Glutamatergic neuron (in vitro differentiated cells): ENCODE data around the gene GNB1. TPM values are rescaled to one million over a fixed set of nuclear protein-coding genes. Genes with fewer than 3 reads are reported as not detected.

Experiments used
- DNase-seq: peaks from one replicate; pipeline ENCODE4 v3.0.0; 2022
- H3K27ac Mint-ChIP-seq: one replicate; pipeline ENCODE4 v1.8.0; 2020; ENCODE audit warnings: mild to moderate bottlenecking, mixed read lengths, inconsistent platforms; ENCODE audit not compliant: unreplicated experiment
- H3K27me3 Mint-ChIP-seq: one replicate; pipeline ENCODE4 v1.8.0; 2020; ENCODE audit warnings: mild to moderate bottlenecking, moderate library complexity, mixed read lengths, inconsistent platforms; ENCODE audit not compliant: unreplicated experiment
- H3K36me3 Mint-ChIP-seq: one replicate; pipeline ENCODE4 v1.8.0; 2020; ENCODE audit warnings: mild to moderate bottlenecking, mixed read lengths, inconsistent platforms; ENCODE audit not compliant: unreplicated experiment
- H3K4me1 Mint-ChIP-seq: one replicate; pipeline ENCODE4 v1.8.0; 2020; ENCODE audit warnings: mild to moderate bottlenecking, low read depth, mixed read lengths, inconsistent platforms; ENCODE audit not compliant: unreplicated experiment
- H3K4me3 Mint-ChIP-seq: one replicate; pipeline ENCODE4 v1.8.0; 2020; ENCODE audit warnings: mild to moderate bottlenecking, mixed read lengths, inconsistent platforms; ENCODE audit not compliant: unreplicated experiment
- H3K9me3 Mint-ChIP-seq: one replicate; pipeline ENCODE4 v1.8.0; 2020; ENCODE audit warnings: mild to moderate bottlenecking, moderate library complexity, mixed read lengths, inconsistent platforms; ENCODE audit not compliant: unreplicated experiment
- total RNA-seq: library from RNA; stranded (reverse); fragmentation: NEBNext Ultra II Directional; extraction: Animal tissue kit (Norgen Biotek cat#: 25700); gene quantifications from one replicate; pipeline ENCODE4 v1.2.1, GENCODE V29; 2021; ENCODE audit not compliant: unreplicated experiment
- TF ChIP-seq, protein P1 (sequence below): fragments of 200-600 bp; sonication (generic); IDR thresholded peaks from one replicate; pipeline ENCODE4 v1.5.0; 2021; ENCODE audit not compliant: partially characterized antibody, unreplicated experiment

GNB1 gene
- total RNA-seq, 1 donor from 2014 or later = 734 TPM

DNA sequence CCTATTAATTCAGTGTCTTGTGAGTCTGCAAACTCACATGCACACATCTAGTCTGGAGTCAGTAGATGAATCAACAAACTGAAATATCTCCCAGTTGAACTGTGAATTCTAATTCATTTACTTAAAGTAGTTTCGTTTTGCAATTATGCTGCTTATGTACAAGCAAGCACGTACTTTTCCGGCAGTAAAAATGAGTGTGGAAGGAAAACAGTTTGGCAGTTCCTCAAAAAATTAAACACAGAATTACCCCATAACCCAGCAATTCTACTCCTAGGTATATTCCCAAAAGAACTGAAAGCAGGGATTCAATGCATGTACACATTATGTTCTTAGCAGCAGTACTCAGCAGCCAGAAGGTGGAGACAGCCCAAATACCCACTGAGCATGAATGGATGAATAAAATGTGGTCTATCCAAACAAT, 49.3 kb downstream of the GNB1 start:
- H3K36me3 Mint-ChIP-seq = no peaks in the 10 kb centered on the region
- peak overlapping the region; percentile 74 for H3K4me3 Mint-ChIP-seq
- H3K27me3 Mint-ChIP-seq = peaks cover 3% of the 10 kb centered on the region
- DNase-seq = no peak
- peaks cover 24% of the 10 kb centered on the region for H3K4me1 Mint-ChIP-seq
- H3K27ac Mint-ChIP-seq = peak overlapping the region; percentile 83
- TF ChIP-seq, protein P1, sequence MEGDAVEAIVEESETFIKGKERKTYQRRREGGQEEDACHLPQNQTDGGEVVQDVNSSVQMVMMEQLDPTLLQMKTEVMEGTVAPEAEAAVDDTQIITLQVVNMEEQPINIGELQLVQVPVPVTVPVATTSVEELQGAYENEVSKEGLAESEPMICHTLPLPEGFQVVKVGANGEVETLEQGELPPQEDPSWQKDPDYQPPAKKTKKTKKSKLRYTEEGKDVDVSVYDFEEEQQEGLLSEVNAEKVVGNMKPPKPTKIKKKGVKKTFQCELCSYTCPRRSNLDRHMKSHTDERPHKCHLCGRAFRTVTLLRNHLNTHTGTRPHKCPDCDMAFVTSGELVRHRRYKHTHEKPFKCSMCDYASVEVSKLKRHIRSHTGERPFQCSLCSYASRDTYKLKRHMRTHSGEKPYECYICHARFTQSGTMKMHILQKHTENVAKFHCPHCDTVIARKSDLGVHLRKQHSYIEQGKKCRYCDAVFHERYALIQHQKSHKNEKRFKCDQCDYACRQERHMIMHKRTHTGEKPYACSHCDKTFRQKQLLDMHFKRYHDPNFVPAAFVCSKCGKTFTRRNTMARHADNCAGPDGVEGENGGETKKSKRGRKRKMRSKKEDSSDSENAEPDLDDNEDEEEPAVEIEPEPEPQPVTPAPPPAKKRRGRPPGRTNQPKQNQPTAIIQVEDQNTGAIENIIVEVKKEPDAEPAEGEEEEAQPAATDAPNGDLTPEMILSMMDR = no peak
- H3K9me3 Mint-ChIP-seq = peaks cover 6% of the 10 kb centered on the region

DNA sequence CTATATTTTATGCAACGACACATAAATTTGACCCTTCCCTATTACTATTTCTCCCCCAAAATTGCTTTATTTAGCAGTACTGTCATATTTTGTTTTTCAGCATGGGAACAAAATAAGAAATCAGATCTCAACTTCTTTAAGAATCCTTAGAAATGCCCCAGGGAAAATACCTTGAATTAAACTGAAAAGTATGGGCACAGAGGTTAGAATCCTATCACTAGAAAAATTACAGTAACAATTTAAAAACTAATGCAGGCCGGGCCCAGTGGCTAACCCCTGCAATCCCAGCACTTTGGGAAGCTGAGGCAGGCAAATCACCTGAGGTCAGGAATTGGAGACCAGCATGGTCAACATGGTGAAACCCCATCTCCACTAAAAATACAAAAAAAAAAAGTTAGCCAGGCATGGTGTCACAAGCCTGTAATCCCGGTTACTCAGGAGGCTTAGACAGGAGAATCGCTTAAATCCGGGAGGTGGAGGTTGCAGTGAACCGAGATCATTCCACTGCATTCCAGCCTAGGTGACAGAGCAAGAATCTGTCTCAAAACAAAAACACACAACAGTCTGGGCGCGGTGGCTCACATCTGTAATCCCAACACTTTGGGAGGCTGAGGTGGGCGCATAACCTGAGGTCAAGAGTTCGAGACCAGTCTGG, 51.4 kb downstream of the GNB1 start:
- no peaks in the 10 kb centered on the region for H3K27me3 Mint-ChIP-seq
- peak overlapping the region; percentile 33 for H3K27ac Mint-ChIP-seq
- peaks cover 22% of the 10 kb centered on the region for H3K4me1 Mint-ChIP-seq
- H3K9me3 Mint-ChIP-seq = peaks cover 4% of the 10 kb centered on the region
- TF ChIP-seq, protein P1 = no peak
- H3K4me3 Mint-ChIP-seq = no peak overlapping the region
- no peaks in the 10 kb centered on the region for H3K36me3 Mint-ChIP-seq
- no peak for DNase-seq

DNA sequence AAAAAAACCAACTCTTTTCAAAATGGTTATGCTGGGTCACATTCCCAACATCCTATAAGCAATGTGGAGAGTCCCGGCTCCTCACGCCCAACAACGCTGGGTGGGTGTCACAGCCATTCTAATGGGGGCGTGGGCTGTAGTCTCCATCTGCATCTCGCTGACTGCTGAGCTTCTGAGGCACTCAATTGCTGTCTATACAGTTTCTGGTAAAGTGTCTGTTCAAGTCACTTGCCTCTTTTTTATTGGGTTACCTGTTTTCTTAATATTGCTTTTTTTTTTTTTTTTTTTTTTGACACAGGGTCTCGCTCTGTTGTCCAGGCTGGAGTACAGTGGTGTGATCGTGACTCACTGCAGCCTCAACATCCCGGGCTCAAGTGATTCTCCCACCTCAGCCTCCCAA, 54.8 kb downstream of the GNB1 start:
- H3K9me3 Mint-ChIP-seq = peaks cover 3% of the 10 kb centered on the region
- no peak for DNase-seq
- H3K4me1 Mint-ChIP-seq = peaks cover 31% of the 10 kb centered on the region
- no peak overlapping the region for H3K4me3 Mint-ChIP-seq
- TF ChIP-seq, protein P1 = no peak
- H3K36me3 Mint-ChIP-seq = no peaks in the 10 kb centered on the region
- peaks cover 8% of the 10 kb centered on the region for H3K27me3 Mint-ChIP-seq
- H3K27ac Mint-ChIP-seq = peak overlapping the region; percentile 33

DNA sequence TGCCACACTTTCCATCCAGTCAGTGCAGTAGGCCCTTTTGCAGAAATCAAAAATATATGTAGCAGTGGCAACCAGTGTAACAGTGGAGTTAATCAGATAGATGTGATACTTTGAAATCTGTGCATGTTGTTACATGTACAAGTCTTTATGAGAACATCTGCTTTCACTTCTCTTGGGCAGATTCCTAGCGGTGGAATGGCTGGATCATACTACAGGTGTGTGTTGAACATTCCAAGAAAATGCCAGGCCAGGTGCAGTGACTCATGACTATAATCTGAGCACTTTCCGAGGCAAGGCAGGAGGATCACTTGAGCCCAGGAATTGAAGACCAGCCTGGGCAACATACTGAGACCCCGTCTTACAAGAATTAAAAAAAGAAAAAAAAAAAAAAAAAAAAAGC, 55.3 kb downstream of the GNB1 start:
- H3K4me1 Mint-ChIP-seq = peaks cover 31% of the 10 kb centered on the region
- peaks cover 10% of the 10 kb centered on the region for H3K27me3 Mint-ChIP-seq
- no peak overlapping the region for H3K4me3 Mint-ChIP-seq
- TF ChIP-seq, protein P1 = no peak
- H3K9me3 Mint-ChIP-seq = peaks cover 3% of the 10 kb centered on the region
- no peaks in the 10 kb centered on the region for H3K36me3 Mint-ChIP-seq
- no peak for DNase-seq
- peak overlapping the region; percentile 80 for H3K27ac Mint-ChIP-seq

DNA sequence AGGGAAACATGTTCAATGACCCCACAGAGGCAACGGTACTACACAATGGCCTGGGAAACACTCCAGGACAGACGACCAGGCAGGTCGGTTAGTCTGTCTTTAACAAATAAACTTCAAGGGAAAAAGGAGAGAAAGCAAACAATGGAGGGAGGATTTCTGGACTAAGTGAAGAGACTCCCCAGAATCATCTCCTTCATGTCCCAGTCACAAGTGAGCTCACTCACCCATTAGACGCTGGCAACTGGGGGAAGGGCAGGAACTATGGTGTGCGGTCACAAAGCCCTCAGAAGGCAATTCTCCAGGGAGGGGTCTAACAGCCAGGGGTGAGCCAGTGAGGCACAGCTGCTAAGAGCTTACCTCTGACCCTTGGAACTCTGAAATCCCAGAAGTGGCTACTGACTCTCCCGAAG, 57.0 kb downstream of the GNB1 start:
- peak overlapping the region; percentile 64 for H3K4me3 Mint-ChIP-seq
- no peaks in the 10 kb centered on the region for H3K36me3 Mint-ChIP-seq
- peak; percentile 63 for DNase-seq
- H3K4me1 Mint-ChIP-seq = peaks cover 35% of the 10 kb centered on the region
- peaks cover 13% of the 10 kb centered on the region for H3K27me3 Mint-ChIP-seq
- peaks cover 8% of the 10 kb centered on the region for H3K9me3 Mint-ChIP-seq
- H3K27ac Mint-ChIP-seq = peak overlapping the region; percentile 97
- TF ChIP-seq, protein P1 = no peak
